Left forelimb (tissue), 1 donor: ENCODE data around the gene FKBP9.
"Not testable (repeated sequence)": the region's sequence is repeated elsewhere in the genome, so short reads cannot be mapped to it uniquely, and the experiment has no call there.

Source experiments
- DNase-seq: peaks from one replicate; pipeline ENCODE4 v3.0.0-alpha.2; 2018; ENCODE audit warnings: low spot score

FKBP9 gene

DNA sequence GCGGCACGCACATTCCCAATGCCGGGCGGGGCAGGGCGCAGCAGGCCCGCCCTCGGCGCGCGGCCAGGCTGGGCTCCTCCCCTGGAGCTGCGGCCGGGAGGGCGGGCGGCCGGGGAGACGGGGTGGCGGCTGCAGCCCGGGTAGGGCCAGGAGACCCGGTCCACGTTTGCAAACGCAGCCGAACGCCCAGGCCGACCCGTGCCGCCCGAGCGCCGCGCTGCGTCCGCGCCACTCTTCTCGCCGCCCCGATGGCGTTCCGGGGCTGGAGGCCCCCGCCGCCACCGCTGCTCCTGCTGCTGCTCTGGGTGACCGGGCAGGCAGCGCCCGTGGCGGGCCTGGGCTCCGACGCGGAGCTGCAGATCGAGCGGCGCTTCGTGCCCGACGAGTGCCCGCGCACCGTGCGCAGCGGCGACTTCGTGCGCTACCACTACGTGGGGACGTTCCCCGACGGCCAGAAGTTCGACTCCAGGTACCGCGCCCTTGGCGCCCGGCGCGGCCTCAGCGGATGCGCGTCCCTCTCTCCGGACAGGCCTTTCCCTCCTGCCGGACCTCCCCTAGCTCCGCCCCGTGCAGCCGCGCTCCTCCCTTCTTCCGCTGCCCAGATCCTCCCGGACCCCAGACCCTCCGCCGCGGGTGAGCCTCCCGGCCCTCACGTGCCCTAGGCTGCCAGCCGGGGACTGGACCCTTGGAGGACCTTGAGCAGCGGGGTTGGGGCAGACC is at the start of gene FKBP9:
Gene FKBP9 (plus strand): TSS at position 115 of the 720 bp plus-strand sequence. CDS start 134 bp downstream, at position 249.
- peak; percentile 92 for DNase-seq

- DNase-seq: no peak
Observed at GRCh38 chr7:32910195-32910594, 47.0 kb upstream of the FKBP9 start.

- DNase-seq: no peak
Observed at GRCh38 chr7:32914184-32914583, 43.1 kb upstream of the FKBP9 start.

DNA sequence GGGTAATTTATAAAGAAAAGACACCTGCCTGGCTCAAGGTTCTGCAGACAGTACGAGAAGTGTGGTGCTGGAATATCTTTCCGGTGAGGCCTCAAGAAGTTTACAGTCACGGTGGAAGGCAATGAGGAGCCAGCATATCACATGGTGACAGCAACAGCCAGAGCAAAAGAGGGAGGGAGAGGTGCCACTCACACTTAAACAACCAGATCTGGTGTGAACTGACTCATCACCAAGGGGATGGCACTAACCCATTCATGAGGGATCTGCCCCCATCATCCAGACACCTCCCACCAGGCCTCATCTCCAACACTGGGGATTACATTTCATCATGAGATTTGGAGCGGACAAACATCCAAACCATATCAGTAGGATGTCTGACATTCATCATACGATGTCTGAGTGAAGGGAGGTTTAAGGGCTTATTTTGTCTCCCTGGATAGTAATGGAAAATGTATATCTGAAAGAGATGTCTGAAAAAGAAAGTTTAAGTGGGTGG is 42.2 kb upstream of the FKBP9 start:
- no peak for DNase-seq

DNA sequence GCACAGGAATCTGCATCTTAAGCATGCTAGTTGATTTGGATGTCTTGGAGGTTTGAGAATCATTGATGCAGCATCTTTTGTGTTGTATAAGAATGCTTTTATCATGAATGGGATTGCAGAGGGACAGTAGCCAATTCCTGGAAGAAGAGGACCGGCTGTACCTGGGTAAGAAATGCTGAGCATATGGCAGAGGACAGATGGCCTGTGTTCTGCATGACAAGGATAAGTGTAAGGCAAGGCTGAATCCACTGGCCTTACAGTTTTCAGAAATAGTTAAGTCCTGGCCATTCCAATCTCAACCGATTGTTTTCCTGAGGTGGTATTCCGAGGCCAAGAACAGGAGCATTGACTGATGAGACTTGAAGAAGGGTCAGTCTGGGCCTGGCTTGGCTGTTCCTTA is 41.2 kb upstream of the FKBP9 start:
- DNase-seq: no peak

DNA sequence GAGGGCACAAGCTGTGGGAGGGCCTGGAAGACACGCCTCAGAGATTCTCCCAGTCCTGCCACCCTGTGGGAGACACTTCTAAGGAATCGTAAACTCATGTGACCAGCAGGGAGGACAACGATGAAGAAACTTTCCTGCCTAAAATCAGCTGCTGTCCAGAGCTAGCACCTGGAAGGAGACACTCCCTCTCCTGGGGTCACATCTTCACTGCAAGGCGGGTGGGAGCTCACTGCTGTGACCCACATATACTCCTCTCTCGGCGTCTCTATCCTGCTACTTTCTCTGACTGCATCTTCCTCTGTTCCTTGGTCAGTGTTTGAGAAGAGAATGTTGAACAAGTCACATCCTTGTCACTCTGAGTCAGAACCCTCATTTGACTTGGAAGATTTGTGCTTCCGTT is 40.2 kb upstream of the FKBP9 start:
- not testable (repeated sequence) for DNase-seq

- DNase-seq: no peak
Observed at GRCh38 chr7:32921896-32922295, 35.3 kb upstream of the FKBP9 start.

GRCh38 chr7:32928785-32929298 is 28.4 kb upstream of the FKBP9 start:
- DNase-seq: no peak

DNA sequence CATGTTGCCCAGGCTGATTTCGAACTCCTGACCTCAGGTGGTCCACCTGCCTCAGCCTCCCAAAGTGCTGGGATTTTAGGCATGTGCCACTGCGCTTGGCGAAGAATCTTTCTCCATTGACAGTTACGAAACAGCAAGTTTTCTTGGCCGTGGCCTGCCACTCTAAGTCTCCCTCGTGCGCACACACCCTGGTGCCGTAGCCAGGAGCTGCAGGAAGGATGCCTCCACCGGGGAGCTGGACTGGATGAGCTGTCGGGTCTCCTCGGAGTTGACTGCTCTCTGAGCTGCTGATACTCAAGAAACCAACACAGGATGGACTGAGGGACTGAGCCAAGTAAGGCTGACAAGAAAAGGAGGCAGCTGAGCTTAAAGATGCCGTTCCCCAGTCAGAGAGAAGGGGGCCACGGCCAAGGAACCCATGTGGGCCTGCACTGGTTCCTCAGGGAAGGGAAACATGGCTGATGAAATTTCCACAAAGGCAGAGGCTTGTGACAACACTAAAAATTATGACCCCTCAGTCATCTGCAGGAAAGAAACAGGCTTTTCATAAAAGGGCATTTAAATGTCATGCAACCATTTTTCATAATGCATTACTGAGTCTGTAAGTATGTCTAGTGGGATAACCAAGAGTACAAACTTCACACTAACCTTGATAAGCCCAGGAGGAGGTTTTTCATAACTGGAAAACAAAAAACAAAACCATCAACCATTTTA is 27.7 kb upstream of the FKBP9 start:
- no peak for DNase-seq

DNA sequence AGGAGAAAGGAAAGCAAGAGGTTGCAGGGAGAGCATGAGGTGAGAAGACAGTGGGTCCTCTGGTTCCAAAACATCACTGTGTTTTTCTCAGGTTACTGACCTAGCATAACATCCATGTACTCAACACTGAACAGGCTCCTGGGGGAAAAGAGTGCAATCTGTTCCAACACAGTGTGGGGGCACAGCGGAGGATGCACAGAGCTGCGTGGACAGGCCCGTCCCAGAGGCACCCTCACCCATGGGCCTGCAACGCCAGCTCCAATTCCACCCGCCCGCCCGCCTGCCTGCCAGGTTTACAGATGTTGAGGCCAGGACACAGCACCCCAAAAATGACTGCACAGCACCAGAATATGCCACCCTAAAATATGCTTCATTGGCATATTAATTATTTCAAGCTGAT is 26.9 kb upstream of the FKBP9 start:
- no peak for DNase-seq

- no peak for DNase-seq
Observed at GRCh38 chr7:32935558-32935957, 21.7 kb upstream of the FKBP9 start.

DNA sequence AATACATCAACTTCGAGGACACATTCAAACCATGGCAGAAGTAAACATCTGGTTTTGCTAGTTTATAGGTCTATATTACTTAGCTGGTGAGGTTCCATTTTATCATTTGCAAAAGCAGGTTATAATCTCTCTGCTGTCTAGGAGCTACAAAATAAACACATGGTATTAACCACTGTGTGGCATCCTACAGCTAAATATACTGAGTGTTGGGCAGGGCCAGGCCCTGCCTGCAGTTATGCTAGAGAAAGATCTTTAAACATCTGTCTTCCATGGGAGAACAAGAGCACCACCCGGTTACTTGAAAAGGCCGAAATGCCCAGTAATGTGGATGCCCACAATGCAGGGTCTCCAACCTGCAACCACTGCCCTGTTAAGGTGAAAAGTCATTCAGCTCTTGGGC is 20.6 kb upstream of the FKBP9 start:
- no peak for DNase-seq

GRCh38 chr7:32937344-32938174 is 19.7 kb upstream of the FKBP9 start:
- DNase-seq: no peak

DNA sequence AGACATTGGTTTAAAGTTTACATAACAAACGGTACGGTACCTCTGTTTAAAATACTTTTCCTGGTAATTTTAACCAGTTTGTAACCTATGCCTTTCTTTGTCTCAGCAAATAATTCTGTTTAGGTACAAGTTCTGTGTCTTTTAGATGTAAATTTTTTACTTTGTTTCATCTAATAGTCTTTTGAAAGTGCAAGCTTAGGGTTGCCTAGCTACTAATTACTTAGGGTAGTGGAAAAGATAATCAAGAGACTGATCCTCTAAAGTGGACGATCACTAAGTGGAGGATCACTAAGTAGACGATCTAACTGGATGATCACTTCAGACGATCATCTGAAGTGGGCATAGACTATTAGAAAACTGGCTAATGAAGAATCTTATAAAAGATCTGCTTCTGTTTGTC is 16.1 kb upstream of the FKBP9 start:
- no peak for DNase-seq

GRCh38 chr7:32941681-32942414 is 15.4 kb upstream of the FKBP9 start:
- no peak for DNase-seq

GRCh38 chr7:32942415-32943251 is 14.6 kb upstream of the FKBP9 start:
- DNase-seq: peak; percentile 89

- DNase-seq: no peak
Observed at GRCh38 chr7:32943252-32944030, 13.8 kb upstream of the FKBP9 start.

GRCh38 chr7:32947420-32947983 is 9.7 kb upstream of the FKBP9 start:
- DNase-seq: no peak

DNA sequence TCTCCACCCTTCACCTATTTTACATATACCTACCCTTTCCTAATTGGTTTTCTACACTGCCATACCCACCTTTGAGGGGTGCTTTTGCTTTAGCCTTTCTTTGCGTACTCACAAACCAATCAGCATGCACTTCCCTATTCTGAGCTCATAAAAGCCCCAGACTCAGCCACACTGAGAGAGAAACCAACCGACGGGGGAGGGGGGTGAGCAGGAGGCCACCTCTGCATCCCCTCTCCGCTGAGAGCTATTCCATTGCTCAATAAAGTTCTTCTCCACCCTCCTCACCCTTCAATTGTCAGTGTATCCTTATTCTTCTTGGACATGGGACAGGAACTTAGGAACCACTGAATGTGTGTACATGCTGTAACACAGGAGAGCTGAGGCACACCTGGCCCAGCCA is 9.0 kb upstream of the FKBP9 start:
- DNase-seq: no peak

GRCh38 chr7:32952876-32953275 is 4.4 kb upstream of the FKBP9 start:
- DNase-seq: no peak
